ENCODE results near the gene PPP1R12C. TPM values are rescaled to one million over a fixed set of nuclear protein-coding genes. Genes with fewer than 3 reads are reported as not detected.

PPP1R12C gene
- total RNA-seq, 2 experiments from 2014 or later, result 123 to 136 TPM

DNA sequence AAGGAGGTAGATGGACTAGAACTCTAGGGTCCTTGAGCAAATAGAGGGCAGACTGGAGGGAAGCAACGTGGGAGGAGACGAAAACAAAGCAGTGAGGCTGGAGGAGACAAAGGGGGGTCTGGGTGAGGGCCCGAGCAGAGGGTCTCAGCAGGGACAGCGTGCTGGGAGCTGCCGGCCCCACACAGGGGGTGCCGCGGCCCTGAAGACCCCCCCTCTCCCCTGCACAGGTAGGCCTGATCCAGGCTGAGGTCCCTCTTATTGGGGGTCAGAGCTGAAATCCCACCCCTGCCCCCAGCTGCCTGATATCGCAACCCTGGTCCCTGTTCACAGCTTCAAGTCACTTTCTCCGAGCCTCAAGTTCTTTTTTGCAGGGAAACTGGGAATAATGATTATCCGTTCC is 33.0 kb downstream of the PPP1R12C start:
- H3K4me3 Mint-ChIP-seq, result no peak overlapping the region
- no peak overlapping the region for H3K27ac Mint-ChIP-seq
- Histone ChIP-seq H3K4me3 (ENCODE audit: low read length) (no peak overlapping the region), H3K36me3 (ENCODE audit: insufficient read depth, low read length) (no peaks in the 10 kb centered on the region), H3K4me1 (ENCODE audit: insufficient read depth, low read length) (peaks cover 56% of the 10 kb centered on the region), H3K27me3 (ENCODE audit: control insufficient read depth in 1 of 2, insufficient read depth in 2 of 2, low read length in 2 of 2) (peaks cover 52 to 71% of the 10 kb centered on the region in 2 experiments), H3K27ac (ENCODE audit: low read depth in 1 of 2, low read length in 2 of 2) (no peak overlapping the region), H3K9me3 (ENCODE audit: control insufficient read depth in 1 of 2, insufficient read depth in 1 of 2, low read length in 2 of 2) (peaks cover 0 to 42% of the 10 kb centered on the region in 2 experiments)
- ChIA-PET POLR2A (interaction anchor here (0.7 to 2.6 kb wide), 2 partner anchors 22 to 33 kb away, joined by 3 to 11 read pairs; partner anchors contain the start of genes PPP1R12C and RDH13), CTCF (interaction anchor here (1.3 kb wide), 1 partner anchor 299 kb away, joined by 4 read pairs; the partner anchor contains the start of gene TMEM238)
- H3K27me3 Mint-ChIP-seq, result peaks cover 85% of the 10 kb centered on the region
- DNase-seq (no peak), ATAC-seq (ENCODE audit: poor library complexity) (no peak)
- peaks cover 1% of the 10 kb centered on the region for H3K36me3 Mint-ChIP-seq (ENCODE audit: low read depth)
- intact Hi-C loops (cut with DNase I, micrococcal nuclease), result loop anchor here in 1 of 2 experiments (5.0 kb wide), 1 partner anchor 622 kb away; the partner anchor contains the start of gene LENG9
- TF ChIP-seq, protein P1, sequence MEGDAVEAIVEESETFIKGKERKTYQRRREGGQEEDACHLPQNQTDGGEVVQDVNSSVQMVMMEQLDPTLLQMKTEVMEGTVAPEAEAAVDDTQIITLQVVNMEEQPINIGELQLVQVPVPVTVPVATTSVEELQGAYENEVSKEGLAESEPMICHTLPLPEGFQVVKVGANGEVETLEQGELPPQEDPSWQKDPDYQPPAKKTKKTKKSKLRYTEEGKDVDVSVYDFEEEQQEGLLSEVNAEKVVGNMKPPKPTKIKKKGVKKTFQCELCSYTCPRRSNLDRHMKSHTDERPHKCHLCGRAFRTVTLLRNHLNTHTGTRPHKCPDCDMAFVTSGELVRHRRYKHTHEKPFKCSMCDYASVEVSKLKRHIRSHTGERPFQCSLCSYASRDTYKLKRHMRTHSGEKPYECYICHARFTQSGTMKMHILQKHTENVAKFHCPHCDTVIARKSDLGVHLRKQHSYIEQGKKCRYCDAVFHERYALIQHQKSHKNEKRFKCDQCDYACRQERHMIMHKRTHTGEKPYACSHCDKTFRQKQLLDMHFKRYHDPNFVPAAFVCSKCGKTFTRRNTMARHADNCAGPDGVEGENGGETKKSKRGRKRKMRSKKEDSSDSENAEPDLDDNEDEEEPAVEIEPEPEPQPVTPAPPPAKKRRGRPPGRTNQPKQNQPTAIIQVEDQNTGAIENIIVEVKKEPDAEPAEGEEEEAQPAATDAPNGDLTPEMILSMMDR (IDR thresholded peaks at IDR 0.05), result no peak
- H3K9me3 Mint-ChIP-seq, result no peaks in the 10 kb centered on the region
- peaks cover 51% of the 10 kb centered on the region for H3K4me1 Mint-ChIP-seq (ENCODE audit: low read depth)

GRCh38 chr19:55083004-55083850 is 34.2 kb downstream of the PPP1R12C start:
- POLR2A ChIA-PET, result interaction anchor here (1.5 kb wide), 1 partner anchor 20 kb away, joined by 6 read pairs; the partner anchor contains the start of gene RDH13
- Histone ChIP-seq H3K4me1 (ENCODE audit: insufficient read depth, low read length) (peaks cover 53% of the 10 kb centered on the region), H3K27ac (ENCODE audit: low read depth in 1 of 2, low read length in 2 of 2) (no peak overlapping the region), H3K27me3 (ENCODE audit: control insufficient read depth in 1 of 2, insufficient read depth in 2 of 2, low read length in 2 of 2) (peaks cover 48 to 69% of the 10 kb centered on the region in 2 experiments), H3K9me3 (ENCODE audit: control insufficient read depth in 1 of 2, insufficient read depth in 1 of 2, low read length in 2 of 2) (peaks cover 0 to 43% of the 10 kb centered on the region in 2 experiments), H3K36me3 (ENCODE audit: insufficient read depth, low read length) (no peaks in the 10 kb centered on the region), H3K4me3 (ENCODE audit: low read length) (no peak overlapping the region)
- TF ChIP-seq, protein P1 (IDR thresholded peaks at IDR 0.05), result no peak
- no peaks in the 10 kb centered on the region for H3K9me3 Mint-ChIP-seq
- H3K4me1 Mint-ChIP-seq (ENCODE audit: low read depth), result peaks cover 39% of the 10 kb centered on the region
- DNase-seq, result no peak
- intact Hi-C loops (cut with DNase I, micrococcal nuclease), result loop anchor here in 1 of 2 experiments (5.0 kb wide), 1 partner anchor 621 kb away; the partner anchor contains the start of gene LENG9
- CTCF ChIA-PET, result no interaction called here
- H3K36me3 Mint-ChIP-seq (ENCODE audit: low read depth), result no peaks in the 10 kb centered on the region
- no peak overlapping the region for H3K27ac Mint-ChIP-seq
- peaks cover 79% of the 10 kb centered on the region for H3K27me3 Mint-ChIP-seq
- H3K4me3 Mint-ChIP-seq, result no peak overlapping the region
- ATAC-seq (ENCODE audit: poor library complexity), result no peak

- Mint-ChIP-seq H3K9me3 (no peaks in the 10 kb centered on the region), H3K4me3 (peak overlapping the region; percentile 71), H3K27me3 (peaks cover 74% of the 10 kb centered on the region), H3K36me3 (ENCODE audit: low read depth) (no peaks in the 10 kb centered on the region), H3K27ac (no peak overlapping the region), H3K4me1 (ENCODE audit: low read depth) (peaks cover 29% of the 10 kb centered on the region)
- DNase-seq, result peak in 8 of 14 experiments; percentile 25 to 75 (median 42)
- H3K27me3 ChIP-seq (ENCODE audit: control insufficient read depth in 1 of 2, insufficient read depth in 2 of 2, low read length in 2 of 2), result peaks cover 39 to 59% of the 10 kb centered on the region in 2 experiments
- no peak overlapping the region for H3K27ac ChIP-seq (ENCODE audit: low read depth in 1 of 2, low read length in 2 of 2)
- H3K36me3 ChIP-seq (ENCODE audit: insufficient read depth, low read length), result no peaks in the 10 kb centered on the region
- H3K4me3 ChIP-seq (ENCODE audit: low read length), result peak overlapping the region; percentile 57
- TF ChIP-seq, protein P1 (IDR thresholded peaks at IDR 0.05), result no peak
- POLR2A ChIA-PET, result interaction anchor here (1.5 kb wide), 1 partner anchor 19 kb away, joined by 6 read pairs; the partner anchor contains the start of gene RDH13
- peaks cover 0 to 40% of the 10 kb centered on the region in 2 experiments for H3K9me3 ChIP-seq (ENCODE audit: control insufficient read depth in 1 of 2, insufficient read depth in 1 of 2, low read length in 2 of 2)
- peaks cover 43% of the 10 kb centered on the region for H3K4me1 ChIP-seq (ENCODE audit: insufficient read depth, low read length)
- ATAC-seq (ENCODE audit: poor library complexity), result peak; percentile 9
- CTCF ChIA-PET, result no interaction called here
- intact Hi-C loops (cut with DNase I, micrococcal nuclease), result loop anchor here in 1 of 2 experiments (5.0 kb wide), 1 partner anchor 620 kb away; the partner anchor contains the start of gene LENG9
Measured at GRCh38 chr19:55082020-55082851, 35.2 kb downstream of the PPP1R12C start.

Data from CD4-positive, alpha-beta T cell (primary cell).